A549 (cell line): ENCODE measurements around the gene PSEN2. TPM values are rescaled to one million over a fixed set of nuclear protein-coding genes. Genes with fewer than 3 reads are reported as not detected.

Experiments used
- ATAC-seq, 2 experiments: fragments of 200-7000 bp in 1 of 2; fragments of >200 bp in 1 of 2; cut with Nextera tagmentation in 1 of 2; cut with Tn5 transposase in 1 of 2; 3 replicates each; pipeline versions ENCODE4 v1.8.0 to v1.9.1; 2018 to 2020; ENCODE audit warnings: mild to moderate bottlenecking in 1 of 2, moderate library complexity in 1 of 2
- CTCF ChIA-PET: fragments of 300-600 bp; sonication (Branson Sonifier 250); formaldehyde crosslinking; extraction: SDS; loops from one replicate; lab custom pipeline; 2021; ENCODE audit warnings: antibody characterized with exemption, inconsistent platforms; lab: Yijun Ruan, JAX
- POLR2A ChIA-PET: fragments of 350-600 bp; formaldehyde crosslinking; extraction: SDS; loops from one replicate; lab custom pipeline; 2021; ENCODE audit warnings: antibody characterized with exemption, inconsistent platforms; lab: Yijun Ruan, JAX
- DNase-seq, 2 experiments: peaks; one replicate each; pipeline versions ENCODE4 v3.0.0 to v3.0.0-alpha.2; 2011 to 2016; ENCODE audit warnings: low read depth in 1 of 2, low spot score in 1 of 2
- FAIRE-seq: peaks from 2 replicates; lab custom pipeline; 2011; peaks lifted over from hg19 to GRCh38; lab: Jason Lieb, UNC
- H3K27ac ChIP-seq, 2 experiments: fragments of >200 bp; sonication (Bioruptor Twin); formaldehyde crosslinking; 3 replicates each; pipeline ENCODE4 v1.5.1; 2016 to 2017
- H3K4me1 ChIP-seq: fragments of >200 bp; sonication (Bioruptor Twin); formaldehyde crosslinking; 3 replicates; pipeline ENCODE4 v1.6.1; 2016
- H3K4me2 ChIP-seq: fragments of >200 bp; sonication (Bioruptor Twin); formaldehyde crosslinking; 3 replicates; pipeline ENCODE4 v1.6.1; 2016
- H3K4me3 ChIP-seq: fragments of >200 bp; sonication (Bioruptor Twin); formaldehyde crosslinking; 3 replicates; pipeline ENCODE4 v1.5.1; 2016
- H3K9me3 ChIP-seq: fragments of >200 bp; sonication (Bioruptor Twin); formaldehyde crosslinking; 3 replicates; pipeline ENCODE4 v1.6.1; 2016
- CEBPB ChIP-seq, 2 experiments: fragments of >200 bp in 1 of 2; sonication (Bioruptor Twin) in 1 of 2; formaldehyde crosslinking in 1 of 2; IDR thresholded peaks; 2 replicates each; pipeline ENCODE4 v1.6.1; 2012 to 2016
- CHD2 ChIP-seq: fragments of 150-350 bp; IDR thresholded peaks from 2 replicates; pipeline ENCODE4 v1.6.1; 2014; ENCODE audit warnings: low read length; ENCODE audit not compliant: partially characterized antibody
- EHF ChIP-seq: fragments of 250-450 bp; sonication (Bioruptor Pico); IDR thresholded peaks from 2 replicates; pipeline ENCODE4 v1.5.0; 2020; ENCODE audit warnings: mild to moderate bottlenecking
- FOSB ChIP-seq: fragments of 250-450 bp; sonication (Bioruptor Pico); IDR thresholded peaks from 2 replicates; pipeline ENCODE4 v1.5.0; 2020; ENCODE audit warnings: mild to moderate bottlenecking, moderate library complexity
- FOSL2 ChIP-seq, 2 experiments: fragments of 450-650 bp in 1 of 2; fragments of >200 bp in 1 of 2; sonication (Bioruptor Twin) in 1 of 2; formaldehyde crosslinking; IDR thresholded peaks; 2 replicates each; pipeline versions ENCODE4 v1.5.0 to v1.6.1; 2016 to 2020; ENCODE audit warnings: mild to moderate bottlenecking in 1 of 2, moderate library complexity in 1 of 2
- HOXB13 ChIP-seq: fragments of 250-450 bp; sonication (Bioruptor Pico); IDR thresholded peaks from 2 replicates; pipeline ENCODE4 v1.5.0; 2020; ENCODE audit warnings: low read depth, mild to moderate bottlenecking, moderate library complexity
- HOXB5 ChIP-seq: fragments of 250-450 bp; sonication (Bioruptor Pico); IDR thresholded peaks from 2 replicates; pipeline ENCODE4 v1.5.0; 2020; ENCODE audit warnings: mild to moderate bottlenecking, moderate library complexity
- JUN ChIP-seq, 2 experiments: fragments of >200 bp; sonication (Bioruptor Twin); formaldehyde crosslinking; IDR thresholded peaks; 2 replicates in 1 of 2; 3 replicates in 1 of 2; pipeline ENCODE4 v1.6.1; 2016 to 2017
- KDM1A ChIP-seq: fragments of 200-600 bp; sonication (generic); IDR thresholded peaks from 2 replicates; pipeline ENCODE4 v1.6.1; 2016; ENCODE audit warnings: low read depth, mild to moderate bottlenecking
- KDM5A ChIP-seq: fragments of 200-600 bp; sonication (generic); IDR thresholded peaks from 2 replicates; pipeline ENCODE4 v1.6.1; 2016; ENCODE audit warnings: antibody characterized with exemption, mild to moderate bottlenecking
- MYC ChIP-seq: IDR thresholded peaks from 2 replicates; pipeline ENCODE4 v1.6.1; 2012; ENCODE audit warnings: mild to moderate bottlenecking, inconsistent platforms, low read length, improper control_type of control experiment, borderline replicate concordance
- NFE2L2 ChIP-seq: fragments of 150-350 bp; conservative IDR thresholded peaks from 2 replicates; pipeline ENCODE4 v1.6.1; 2014; ENCODE audit warnings: low read length
- NPAS2 ChIP-seq: fragments of 250-450 bp; sonication (Bioruptor Pico); IDR thresholded peaks from 2 replicates; pipeline ENCODE4 v1.8.0; 2022; ENCODE audit warnings: mild to moderate bottlenecking, moderate library complexity, borderline replicate concordance
- PHF8 ChIP-seq: fragments of 200-600 bp; sonication (generic); IDR thresholded peaks from 2 replicates; pipeline ENCODE4 v1.6.1; 2016; ENCODE audit warnings: low read depth, mild to moderate bottlenecking, antibody characterized with exemption, moderate library complexity, borderline replicate concordance
- POLR2A ChIP-seq: IDR thresholded peaks from 2 replicates; pipeline ENCODE4 v1.6.1; 2012; ENCODE audit warnings: mild to moderate bottlenecking, low read length
- POLR2AphosphoS2 ChIP-seq: conservative IDR thresholded peaks from 2 replicates; pipeline ENCODE4 v1.6.1; 2012; ENCODE audit warnings: low read length, improper control_type of control experiment, inconsistent platforms
- RFX5 ChIP-seq: fragments of 450-650 bp; IDR thresholded peaks from 2 replicates; pipeline ENCODE4 v1.7.1; 2014; ENCODE audit warnings: antibody characterized with exemption, mild to moderate bottlenecking, moderate library complexity
- SMC3 ChIP-seq: fragments of >200 bp; sonication (Bioruptor Twin); formaldehyde crosslinking; IDR thresholded peaks from 3 replicates; pipeline ENCODE4 v1.6.1; 2018; ENCODE audit warnings: inconsistent platforms
- TP53 ChIP-seq: fragments of 250-450 bp; sonication (Bioruptor Pico); IDR thresholded peaks from 2 replicates; pipeline ENCODE4 v1.5.0; 2021; ENCODE audit warnings: mild to moderate bottlenecking, moderate library complexity
- ZC3H11A ChIP-seq: fragments of 450-650 bp; IDR thresholded peaks from 2 replicates; pipeline ENCODE4 v1.6.1; 2014; ENCODE audit warnings: antibody characterized with exemption, mild to moderate bottlenecking
- WGBS: methylation state at CpG from one replicate; pipeline ENCODE4 v1.1.6; 2017; ENCODE audit errors: missing lambda C conversion rate; 5-methylcytosine and 5-hydroxymethylcytosine counted together
- polyA plus RNA-seq, 4 experiments: library from polyadenylated mRNA; depleted of rRNA in 3 of 4; stranded (reverse); fragments of >200 nt; fragmentation: RNase III in 1 of 4; extraction: RNeasy Plus Mini Kit Qiagen cat#74134 plus additional on column Dnase treatment in 1 of 4; gene quantifications; 2 replicates in 3 of 4; 3 replicates in 1 of 4; pipeline ENCODE4 v1.2.3, GENCODE V29; 2011 to 2017
- TF ChIP-seq, protein P1 (sequence below): fragments of >200 bp; sonication (Bioruptor Twin); formaldehyde crosslinking; IDR thresholded peaks from 2 replicates; pipeline ENCODE4 v1.6.1; 2016
- TF ChIP-seq, protein P2 (sequence below): fragments of >200 bp; sonication (Bioruptor Twin); formaldehyde crosslinking; IDR thresholded peaks from 3 replicates; pipeline ENCODE4 v1.5.1; 2016
- TF ChIP-seq, protein P3 (sequence below): fragments of 250-450 bp; sonication (Bioruptor Pico); IDR thresholded peaks from 2 replicates; pipeline ENCODE4 v1.5.0; 2020; ENCODE audit warnings: low read depth, mild to moderate bottlenecking, moderate library complexity

The PSEN2 gene
- polyA plus RNA-seq, 2 of the 4 experiments (the other 2 are of a cell fraction) = 23.4 to 24.2 TPM

DNA sequence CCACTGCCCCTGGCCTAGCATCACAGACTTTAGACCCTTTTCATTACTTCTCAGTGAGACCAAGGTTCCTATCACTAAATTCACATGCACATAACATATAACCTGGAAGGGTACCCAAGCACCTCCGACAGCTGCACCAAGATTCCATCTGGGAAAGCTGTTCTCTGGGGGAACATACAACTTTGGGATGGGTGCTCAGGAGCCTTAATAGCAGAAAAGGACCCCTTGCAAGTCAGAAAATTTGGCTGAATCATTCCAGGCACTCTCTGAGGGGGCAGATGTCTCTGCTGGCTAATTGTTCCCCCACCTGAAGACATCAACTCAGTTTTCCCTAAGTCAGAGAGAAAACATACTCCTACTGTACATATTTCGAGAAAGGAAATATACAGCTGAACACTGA lies 41.3 kb upstream of the PSEN2 start:
- ATAC-seq (no peak), FAIRE-seq (no peak), DNase-seq (no peak)
- ChIA-PET CTCF (interaction anchor here (0.5 to 12.1 kb wide), 16 partner anchors 9 to 611 kb away, joined by 3 to 127 read pairs (median 3); partner anchors contain the start of gene ITPKB), POLR2A (no interaction called here)
- Histone ChIP-seq H3K4me3 (no peak overlapping the region), H3K27ac (no peak overlapping the region), H3K9me3 (no peaks in the 10 kb centered on the region), H3K4me1 (0 out of 3 replicates have a peak, but pooled peaks cover 3% of the 10 kb centered on the region), H3K4me2 (no peak overlapping the region)
- 60% methylated on average over 2 of the region's 2 CpGs for WGBS
- TF ChIP-seq SMC3 = no peak
- no peak for TF ChIP-seq EHF
- no peak for TF ChIP-seq HOXB13 (CRISPR knock-in tag)
- no peak for TF ChIP-seq HOXB5 (CRISPR knock-in tag)
- TF ChIP-seq KDM5A = no peak
- TF ChIP-seq MYC = no peak
- no peak for TF ChIP-seq CEBPB (IDR thresholded peaks at IDR 0.05)
- no peak for TF ChIP-seq JUN (IDR thresholded peaks at IDR 0.05)
- TF ChIP-seq, protein P1, sequence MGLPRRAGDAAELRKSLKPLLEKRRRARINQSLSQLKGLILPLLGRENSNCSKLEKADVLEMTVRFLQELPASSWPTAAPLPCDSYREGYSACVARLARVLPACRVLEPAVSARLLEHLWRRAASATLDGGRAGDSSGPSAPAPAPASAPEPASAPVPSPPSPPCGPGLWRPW = no peak
- TF ChIP-seq, protein P2, sequence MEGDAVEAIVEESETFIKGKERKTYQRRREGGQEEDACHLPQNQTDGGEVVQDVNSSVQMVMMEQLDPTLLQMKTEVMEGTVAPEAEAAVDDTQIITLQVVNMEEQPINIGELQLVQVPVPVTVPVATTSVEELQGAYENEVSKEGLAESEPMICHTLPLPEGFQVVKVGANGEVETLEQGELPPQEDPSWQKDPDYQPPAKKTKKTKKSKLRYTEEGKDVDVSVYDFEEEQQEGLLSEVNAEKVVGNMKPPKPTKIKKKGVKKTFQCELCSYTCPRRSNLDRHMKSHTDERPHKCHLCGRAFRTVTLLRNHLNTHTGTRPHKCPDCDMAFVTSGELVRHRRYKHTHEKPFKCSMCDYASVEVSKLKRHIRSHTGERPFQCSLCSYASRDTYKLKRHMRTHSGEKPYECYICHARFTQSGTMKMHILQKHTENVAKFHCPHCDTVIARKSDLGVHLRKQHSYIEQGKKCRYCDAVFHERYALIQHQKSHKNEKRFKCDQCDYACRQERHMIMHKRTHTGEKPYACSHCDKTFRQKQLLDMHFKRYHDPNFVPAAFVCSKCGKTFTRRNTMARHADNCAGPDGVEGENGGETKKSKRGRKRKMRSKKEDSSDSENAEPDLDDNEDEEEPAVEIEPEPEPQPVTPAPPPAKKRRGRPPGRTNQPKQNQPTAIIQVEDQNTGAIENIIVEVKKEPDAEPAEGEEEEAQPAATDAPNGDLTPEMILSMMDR = no peak
- TF ChIP-seq, all 56 proteins: peak for 0

GRCh38 chr1:226831953-226832352 lies 38.5 kb upstream of the PSEN2 start:
- Histone ChIP-seq H3K4me1 (0 out of 3 replicates have a peak, but pooled peaks cover 3% of the 10 kb centered on the region), H3K4me2 (no peak overlapping the region), H3K27ac (no peak overlapping the region), H3K4me3 (no peak overlapping the region), H3K9me3 (no peaks in the 10 kb centered on the region)
- TF ChIP-seq KDM1A = no peak
- no peak for TF ChIP-seq FOSL2 (IDR thresholded peaks at IDR 0.05)
- TF ChIP-seq FOSL2 (CRISPR knock-in tag; IDR thresholded peaks at IDR 0.05) = no peak
- no peak for TF ChIP-seq MYC
- TF ChIP-seq PHF8 = no peak
- TF ChIP-seq RFX5 = no peak
- TF ChIP-seq HOXB13 (CRISPR knock-in tag) = no peak
- TF ChIP-seq HOXB5 (CRISPR knock-in tag) = no peak
- TF ChIP-seq, protein P3, sequence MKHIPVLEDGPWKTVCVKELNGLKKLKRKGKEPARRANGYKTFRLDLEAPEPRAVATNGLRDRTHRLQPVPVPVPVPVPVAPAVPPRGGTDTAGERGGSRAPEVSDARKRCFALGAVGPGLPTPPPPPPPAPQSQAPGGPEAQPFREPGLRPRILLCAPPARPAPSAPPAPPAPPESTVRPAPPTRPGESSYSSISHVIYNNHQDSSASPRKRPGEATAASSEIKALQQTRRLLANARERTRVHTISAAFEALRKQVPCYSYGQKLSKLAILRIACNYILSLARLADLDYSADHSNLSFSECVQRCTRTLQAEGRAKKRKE (CRISPR knock-in tag) = no peak
- TF ChIP-seq POLR2A = no peak
- no peak for TF ChIP-seq FOSB (CRISPR knock-in tag)
- TF ChIP-seq JUN (IDR thresholded peaks at IDR 0.05) = no peak
- TF ChIP-seq POLR2AphosphoS2 = no peak
- TF ChIP-seq NFE2L2 = no peak
- TF ChIP-seq NPAS2 (CRISPR knock-in tag) = no peak
- TF ChIP-seq ZC3H11A = no peak
- no peak for TF ChIP-seq CHD2
- TF ChIP-seq TP53 (CRISPR knock-in tag) = no peak
- FAIRE-seq (no peak), DNase-seq (no peak), ATAC-seq (no peak)
- WGBS = 69% methylated on average over 4 of the region's 4 CpGs
- ChIA-PET CTCF (interaction anchor here (1.3 kb wide), 1 partner anchor 198 kb away, joined by 4 read pairs; no protein-coding TSS in a partner anchor), POLR2A (no interaction called here)
